Measurements from ENCODE around the gene ZNF337. TPM values are rescaled to one million over a fixed set of nuclear protein-coding genes. Genes with fewer than 3 reads are reported as not detected.

The ZNF337 gene
- total and polyA plus RNA-seq, 2 donors (not counting 3 experiments of a cell fraction or from before 2014, with no cell fraction given): 8.5 to 16.7 TPM

DNA sequence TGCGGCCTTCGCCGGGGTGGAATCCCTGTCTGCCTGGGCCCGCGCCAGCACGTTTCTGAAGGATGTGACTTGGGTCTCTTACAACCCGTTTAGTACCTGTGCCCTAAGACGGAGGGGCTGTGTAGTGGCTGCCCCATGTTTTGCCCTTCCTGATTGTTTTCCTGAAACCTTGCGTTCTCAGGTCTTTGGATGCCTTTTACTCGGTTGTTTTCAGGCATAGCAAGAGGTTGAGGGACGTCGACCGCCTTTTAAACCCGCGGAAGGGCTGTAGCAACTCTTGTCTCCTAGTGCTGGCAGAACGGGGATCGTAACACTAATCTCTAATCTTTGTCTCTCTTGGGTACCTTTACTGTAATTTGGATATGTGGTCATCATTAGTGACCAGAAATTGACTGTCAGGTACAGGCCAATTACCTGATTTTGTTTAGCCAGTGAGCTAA lies 72.1 kb downstream of the ZNF337 start:
- Histone ChIP-seq H3K27ac (ENCODE audit: insufficient read depth, low read depth, low read length) (peak overlapping the region; percentile 91), H4K20me1 (replicated peaks; ENCODE audit: control insufficient read depth, extremely low read depth, insufficient read depth, low read length) (no peaks in the 10 kb centered on the region), H3K9me1 (replicated peaks; ENCODE audit: control insufficient read depth, extremely low read depth, insufficient read depth, low read length) (no peaks in the 10 kb centered on the region), H3K4me3 (replicated peaks in 1 of 3; ENCODE audit: insufficient read depth in 1 of 3, low read depth in 1 of 3, low read length in 3 of 3) (peak overlapping the region; percentile 52 to 85 (median 82)), H3K36me3 (ENCODE audit: control insufficient read depth in 2 of 2, extremely low read depth in 1 of 2, insufficient read depth in 2 of 2, low read length in 2 of 2) (no peaks in the 10 kb centered on the region), H3K27me3 (ENCODE audit: control insufficient read depth in 2 of 2, insufficient read depth in 2 of 2, low read length in 2 of 2) (peaks cover 0 to 1% of the 10 kb centered on the region in 2 experiments), H2AFZ (ENCODE audit: low read depth, low read length) (peak overlapping the region; percentile 81), H3K79me2 (ENCODE audit: control insufficient read depth, insufficient read depth, low read length) (peaks cover 36% of the 10 kb centered on the region), H3K9ac (replicated peaks; ENCODE audit: extremely low read depth, insufficient read depth, low read length) (peak overlapping the region; percentile 93), H3K4me1 (ENCODE audit: control insufficient read depth, extremely low read depth, insufficient read depth, low read length) (peaks cover 11% of the 10 kb centered on the region), H3K9me3 (replicated peaks; ENCODE audit: control insufficient read depth, insufficient read depth, low read length) (no peaks in the 10 kb centered on the region), H3K4me2 (ENCODE audit: insufficient read depth, low read length) (peak overlapping the region; percentile 91)
- DNase-seq (ENCODE audit: low read depth, low spot score): no peak
- no peak for FAIRE-seq
- TF ChIP-seq GATA2 (IDR thresholded peaks at IDR 0.05; ENCODE audit: insufficient read depth, insufficient read length, low read depth, low read length) (no peak), FOS (IDR thresholded peaks at IDR 0.05; ENCODE audit: borderline replicate concordance, insufficient read depth, low read length) (no peak), JUN (IDR thresholded peaks at IDR 0.05; ENCODE audit: borderline replicate concordance, insufficient read depth, insufficient read length, low read depth) (no peak), POLR2A (IDR thresholded peaks at IDR 0.05; ENCODE audit: low read depth, low read length) (no peak), MYC (IDR thresholded peaks at IDR 0.05; ENCODE audit: low read depth, low read length) (no peak), EZH2 (IDR thresholded peaks at IDR 0.05; ENCODE audit: borderline replicate concordance, low read depth, low read length, severe bottlenecking) (no peak), POLR2AphosphoS5 (IDR thresholded peaks at IDR 0.05; ENCODE audit: insufficient read depth, low read depth, low read length) (no peak)
- TF ChIP-seq, protein P1, sequence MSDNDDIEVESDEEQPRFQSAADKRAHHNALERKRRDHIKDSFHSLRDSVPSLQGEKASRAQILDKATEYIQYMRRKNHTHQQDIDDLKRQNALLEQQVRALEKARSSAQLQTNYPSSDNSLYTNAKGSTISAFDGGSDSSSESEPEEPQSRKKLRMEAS (IDR thresholded peaks at IDR 0.05; ENCODE audit: insufficient read depth, insufficient read length): no peak
- TF ChIP-seq, protein P2, sequence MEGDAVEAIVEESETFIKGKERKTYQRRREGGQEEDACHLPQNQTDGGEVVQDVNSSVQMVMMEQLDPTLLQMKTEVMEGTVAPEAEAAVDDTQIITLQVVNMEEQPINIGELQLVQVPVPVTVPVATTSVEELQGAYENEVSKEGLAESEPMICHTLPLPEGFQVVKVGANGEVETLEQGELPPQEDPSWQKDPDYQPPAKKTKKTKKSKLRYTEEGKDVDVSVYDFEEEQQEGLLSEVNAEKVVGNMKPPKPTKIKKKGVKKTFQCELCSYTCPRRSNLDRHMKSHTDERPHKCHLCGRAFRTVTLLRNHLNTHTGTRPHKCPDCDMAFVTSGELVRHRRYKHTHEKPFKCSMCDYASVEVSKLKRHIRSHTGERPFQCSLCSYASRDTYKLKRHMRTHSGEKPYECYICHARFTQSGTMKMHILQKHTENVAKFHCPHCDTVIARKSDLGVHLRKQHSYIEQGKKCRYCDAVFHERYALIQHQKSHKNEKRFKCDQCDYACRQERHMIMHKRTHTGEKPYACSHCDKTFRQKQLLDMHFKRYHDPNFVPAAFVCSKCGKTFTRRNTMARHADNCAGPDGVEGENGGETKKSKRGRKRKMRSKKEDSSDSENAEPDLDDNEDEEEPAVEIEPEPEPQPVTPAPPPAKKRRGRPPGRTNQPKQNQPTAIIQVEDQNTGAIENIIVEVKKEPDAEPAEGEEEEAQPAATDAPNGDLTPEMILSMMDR (IDR thresholded peaks at IDR 0.05; ENCODE audit: extremely low read depth in 1 of 2, insufficient read depth in 1 of 2, low read depth in 1 of 2, low read length in 2 of 2): no peak
- intact Hi-C loops (cut with micrococcal nuclease) (loop anchor here (1.0 to 10.0 kb wide), 4 partner anchors 39 to 1520 kb away; partner anchors contain the start of genes ABHD12, NINL and ZNF337), dilution Hi-C loops (cut with MboI; ENCODE audit: extremely low pct_ligation_motif_present, low sequenced_read_pairs) (no loop called here)
- POLR2A ChIA-PET: no interaction called here
- TSS peak; percentile 71 for BruUV-seq (replicated peaks)
- CTCF ChIA-PET: no interaction called here

Small RNA genes lying within 50 kb of the gene (small RNA-seq; reads per million reads assigned to genes)
- gene RN7SL594P (ENCODE audit: insufficient read depth, insufficient read length, low read depth, low replicate concordance): not detected

Other genes starting within 250 kb of the ZNF337 start
- gene NINL, start 111.3 kb downstream of the ZNF337 start, total RNA-seq: 24.8 and 25.5 TPM in 2 replicates
- 11.3 and 13.2 TPM in 2 replicates for gene NINL, start 111.3 kb downstream of the ZNF337 start, polyA plus RNA-seq
- gene NANP, start 72.8 kb downstream of the ZNF337 start, total RNA-seq: 7.5 and 8.0 TPM in 2 replicates
- 4.2 and 4.5 TPM in 2 replicates for gene NANP, start 72.8 kb downstream of the ZNF337 start, polyA plus RNA-seq

Measured in endothelial cell of umbilical vein (primary cell).